Measurements from ENCODE around the gene LAMB1.
A peak's percentile ranks its signal among the peaks of the same experiment; 100 is the strongest.

The LAMB1 gene

GRCh38 chr7:107996072-107996882, 6.7 kb downstream of the LAMB1 start:
- peaks cover 51% of the 10 kb centered on the region for H3K4me1 ChIP-seq (ENCODE audit: insufficient read depth, low read length)

GRCh38 chr7:107995184-107996071, 7.5 kb downstream of the LAMB1 start:
- H3K9ac ChIP-seq (ENCODE audit: low read depth, low read length) = no peak overlapping the region; the same call in 1 of the 2 replicates
- peaks cover 78% of the 10 kb centered on the region for H3K36me3 ChIP-seq (ENCODE audit: insufficient read depth, low read length)
- 48% methylated on average over 5 of the region's 6 CpGs for WGBS
- peaks cover 44% of the 10 kb centered on the region for H3K4me1 ChIP-seq (ENCODE audit: insufficient read depth, low read length)
- H3K27me3 ChIP-seq (ENCODE audit: insufficient read depth, low read length) = no peaks in the 10 kb centered on the region
- peak overlapping the region; percentile 74 for H3K27ac ChIP-seq (ENCODE audit: low read depth, low read length)
- H3K9me3 ChIP-seq (ENCODE audit: insufficient read depth, low read depth, low read length) = no peaks in the 10 kb centered on the region
- no peak overlapping the region; the same call in 1 of the 2 replicates for H3K4me3 ChIP-seq (ENCODE audit: low read length)

More at GRCh38 chr7:107996072-107996882, 6.7 kb downstream of the LAMB1 start:
- Histone ChIP-seq H3K27me3 (ENCODE audit: insufficient read depth, low read length) (peaks cover 7% of the 10 kb centered on the region), H3K9me3 (ENCODE audit: insufficient read depth, low read depth, low read length) (no peaks in the 10 kb centered on the region), H3K27ac (ENCODE audit: low read depth, low read length) (peak overlapping the region; percentile 74), H3K4me3 (ENCODE audit: low read length) (no peak overlapping the region), H3K9ac (ENCODE audit: low read depth, low read length) (no peak overlapping the region; the same call in 1 of the 2 replicates), H3K36me3 (ENCODE audit: insufficient read depth, low read length) (peaks cover 73% of the 10 kb centered on the region)
- WGBS = 90% methylated on average over 7 of the region's 7 CpGs

DNA sequence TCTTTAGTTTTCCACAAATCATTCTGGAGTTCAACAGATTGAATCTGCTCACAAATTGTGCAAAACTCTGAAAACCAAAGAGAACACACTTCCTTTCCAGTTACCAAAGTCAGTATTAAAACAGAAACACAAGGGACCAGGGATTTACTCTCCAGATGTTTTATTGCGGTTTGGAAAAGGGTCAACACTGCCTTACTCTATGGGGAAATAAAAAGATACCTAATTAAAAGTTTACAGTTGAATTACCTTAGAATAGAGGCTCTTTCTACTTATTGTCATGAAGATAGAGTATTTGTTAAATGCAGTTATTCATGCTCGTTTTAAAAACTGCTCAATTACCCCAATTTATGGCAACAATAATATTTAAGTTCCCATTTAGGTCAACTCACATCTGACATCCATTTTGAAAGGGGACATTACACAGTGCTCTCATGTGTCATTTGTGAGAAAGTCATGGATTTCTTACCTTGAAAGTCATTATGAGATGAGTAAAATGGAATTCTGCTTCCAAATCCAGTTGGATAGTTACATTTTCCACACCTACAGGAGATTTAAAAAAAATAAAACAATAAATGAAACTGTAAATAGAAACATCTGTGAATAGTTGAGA, 8.4 kb downstream of the LAMB1 start:
- peaks cover 37% of the 10 kb centered on the region for H3K4me1 ChIP-seq (ENCODE audit: insufficient read depth, low read length)
- no peaks in the 10 kb centered on the region for H3K9me3 ChIP-seq (ENCODE audit: insufficient read depth, low read depth, low read length)
- no peaks in the 10 kb centered on the region for H3K27me3 ChIP-seq (ENCODE audit: insufficient read depth, low read length)
- H3K9ac ChIP-seq (ENCODE audit: low read depth, low read length) = no peak overlapping the region
- WGBS = 89% methylated on average over 1 of the region's 2 CpGs
- H3K36me3 ChIP-seq (ENCODE audit: insufficient read depth, low read length) = peaks cover 78% of the 10 kb centered on the region
- peak overlapping the region; percentile 3; the same call in 1 of the 2 replicates for H3K27ac ChIP-seq (ENCODE audit: low read depth, low read length)
- H3K4me3 ChIP-seq (ENCODE audit: low read length) = no peak overlapping the region

GRCh38 chr7:107993891-107994291, 9.1 kb downstream of the LAMB1 start:
- Histone ChIP-seq H3K4me1 (ENCODE audit: insufficient read depth, low read length) (peaks cover 32% of the 10 kb centered on the region), H3K9me3 (ENCODE audit: insufficient read depth, low read depth, low read length) (no peaks in the 10 kb centered on the region), H3K9ac (ENCODE audit: low read depth, low read length) (no peak overlapping the region), H3K36me3 (ENCODE audit: insufficient read depth, low read length) (peaks cover 79% of the 10 kb centered on the region), H3K27ac (ENCODE audit: low read depth, low read length) (peak overlapping the region; percentile 3; the same call in 1 of the 2 replicates), H3K27me3 (ENCODE audit: insufficient read depth, low read length) (no peaks in the 10 kb centered on the region), H3K4me3 (ENCODE audit: low read length) (no peak overlapping the region)
- 89% methylated on average over 1 of the region's 1 CpG for WGBS

DNA sequence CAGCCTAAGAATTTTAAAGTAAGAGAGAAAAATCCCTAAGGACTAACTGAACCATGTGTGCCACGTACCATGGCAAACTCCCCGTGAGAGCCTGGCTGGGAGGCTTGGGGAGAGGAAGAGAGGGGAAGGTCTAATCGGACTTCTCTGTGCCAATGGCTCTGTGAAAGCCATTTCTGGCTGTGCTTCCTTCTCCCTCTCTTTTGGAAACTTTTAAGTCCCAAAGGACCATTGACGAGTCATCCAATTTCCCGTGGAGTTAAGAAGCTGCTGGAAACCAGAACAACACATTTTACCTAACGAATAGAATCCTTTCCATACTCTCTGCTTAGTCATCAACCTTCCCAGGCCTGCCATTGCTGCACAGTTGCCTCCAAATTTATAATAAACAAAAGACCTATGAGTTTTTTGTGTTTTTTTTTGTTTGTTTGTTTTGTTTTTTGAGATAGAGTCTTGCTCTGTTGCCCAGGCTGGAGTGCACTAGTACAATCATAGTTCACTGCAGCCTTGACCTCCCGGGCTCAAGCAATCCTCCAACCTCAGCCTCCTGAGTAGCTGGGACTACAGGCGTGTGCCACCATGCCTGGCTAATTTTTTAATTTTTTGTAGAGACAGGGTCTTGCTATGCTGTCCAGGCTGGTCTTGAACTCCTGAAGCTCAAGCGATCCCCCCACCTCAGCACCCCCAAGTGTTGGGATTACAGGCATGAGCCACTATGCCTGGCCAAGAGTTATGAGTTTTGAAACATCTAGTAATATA, 13.2 kb downstream of the LAMB1 start:
- Histone ChIP-seq H3K4me3 (ENCODE audit: low read length) (no peak overlapping the region), H3K27ac (ENCODE audit: low read depth, low read length) (no peak overlapping the region), H3K27me3 (ENCODE audit: insufficient read depth, low read length) (no peaks in the 10 kb centered on the region), H3K9me3 (ENCODE audit: insufficient read depth, low read depth, low read length) (no peaks in the 10 kb centered on the region), H3K4me1 (ENCODE audit: insufficient read depth, low read length) (peaks cover 10% of the 10 kb centered on the region; the same call in 1 of the 2 replicates), H3K36me3 (ENCODE audit: insufficient read depth, low read length) (peaks cover 84% of the 10 kb centered on the region), H3K9ac (ENCODE audit: low read depth, low read length) (no peak overlapping the region)
- 90% methylated on average over 9 of the region's 9 CpGs for WGBS

DNA sequence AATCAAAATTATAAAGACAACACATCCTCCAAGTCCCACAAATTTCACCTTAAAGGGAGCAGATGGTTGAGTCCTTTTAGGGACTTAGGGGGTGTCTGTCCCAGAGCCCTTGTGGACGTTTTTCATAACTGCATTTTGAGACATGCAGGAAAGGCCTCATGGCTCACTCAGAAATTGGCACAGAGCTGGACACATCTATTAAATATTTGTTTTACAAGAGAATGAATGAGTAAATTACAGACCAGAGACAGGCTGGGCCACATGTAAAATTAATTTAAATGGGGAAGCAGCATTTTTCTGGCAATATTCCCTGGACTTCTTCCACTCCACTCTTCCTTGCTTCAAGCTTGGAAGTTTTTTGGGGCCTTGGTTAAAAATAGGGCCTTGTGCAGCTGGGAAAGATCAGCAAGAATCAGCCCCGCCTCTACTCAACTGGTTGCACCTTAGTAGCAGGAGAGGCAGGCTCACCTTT, 20.0 kb downstream of the LAMB1 start:
- H3K9ac ChIP-seq (ENCODE audit: low read depth, low read length) = no peak overlapping the region
- H3K27me3 ChIP-seq (ENCODE audit: insufficient read depth, low read length) = no peaks in the 10 kb centered on the region
- no peaks in the 10 kb centered on the region for H3K9me3 ChIP-seq (ENCODE audit: insufficient read depth, low read depth, low read length)
- H3K4me1 ChIP-seq (ENCODE audit: insufficient read depth, low read length) = no peaks in the 10 kb centered on the region
- H3K4me3 ChIP-seq (ENCODE audit: low read length) = no peak overlapping the region
- 83% methylated on average over 2 of the region's 2 CpGs for WGBS
- H3K36me3 ChIP-seq (ENCODE audit: insufficient read depth, low read length) = peaks cover 87% of the 10 kb centered on the region
- no peak overlapping the region for H3K27ac ChIP-seq (ENCODE audit: low read depth, low read length)

- Histone ChIP-seq H3K9ac (ENCODE audit: low read depth, low read length) (no peak overlapping the region), H3K4me3 (ENCODE audit: low read length) (no peak overlapping the region), H3K27ac (ENCODE audit: low read depth, low read length) (no peak overlapping the region), H3K9me3 (ENCODE audit: insufficient read depth, low read depth, low read length) (no peaks in the 10 kb centered on the region), H3K4me1 (ENCODE audit: insufficient read depth, low read length) (no peaks in the 10 kb centered on the region), H3K36me3 (ENCODE audit: insufficient read depth, low read length) (peaks cover 88% of the 10 kb centered on the region), H3K27me3 (ENCODE audit: insufficient read depth, low read length) (no peaks in the 10 kb centered on the region)
- WGBS = 94% methylated on average over 9 of the region's 9 CpGs
These were observed 20.7 kb downstream of the LAMB1 start for GRCh38 chr7:107982042-107982840.

GRCh38 chr7:107981466-107981865, 21.5 kb downstream of the LAMB1 start:
- peaks cover 87% of the 10 kb centered on the region for H3K36me3 ChIP-seq (ENCODE audit: insufficient read depth, low read length)

GRCh38 chr7:107980671-107981190, 22.2 kb downstream of the LAMB1 start:
- Histone ChIP-seq H3K9ac (ENCODE audit: low read depth, low read length) (no peak overlapping the region), H3K9me3 (ENCODE audit: insufficient read depth, low read depth, low read length) (no peaks in the 10 kb centered on the region), H3K4me1 (ENCODE audit: insufficient read depth, low read length) (no peaks in the 10 kb centered on the region), H3K27me3 (ENCODE audit: insufficient read depth, low read length) (no peaks in the 10 kb centered on the region), H3K4me3 (ENCODE audit: low read length) (no peak overlapping the region), H3K27ac (ENCODE audit: low read depth, low read length) (no peak overlapping the region), H3K36me3 (ENCODE audit: insufficient read depth, low read length) (peaks cover 87% of the 10 kb centered on the region)
- WGBS = 96% methylated on average over 8 of the region's 8 CpGs

More at GRCh38 chr7:107981466-107981865, 21.5 kb downstream of the LAMB1 start:
- no peak overlapping the region for H3K4me3 ChIP-seq (ENCODE audit: low read length)
- no peaks in the 10 kb centered on the region for H3K27me3 ChIP-seq (ENCODE audit: insufficient read depth, low read length)
- no peaks in the 10 kb centered on the region for H3K4me1 ChIP-seq (ENCODE audit: insufficient read depth, low read length)
- 98% methylated on average over 4 of the region's 4 CpGs for WGBS
- H3K9me3 ChIP-seq (ENCODE audit: insufficient read depth, low read depth, low read length) = no peaks in the 10 kb centered on the region
- no peak overlapping the region for H3K9ac ChIP-seq (ENCODE audit: low read depth, low read length)
- no peak overlapping the region for H3K27ac ChIP-seq (ENCODE audit: low read depth, low read length)

All from HUES64 (cell line).